Measurements from ENCODE around the gene COLQ.

GRCh38 chr3:15538345-15538744 lies 16.8 kb upstream of the COLQ start:
- no peak for TF ChIP-seq CTCF (IDR thresholded peaks at IDR 0.05)
- TF ChIP-seq POLR2A (IDR thresholded peaks at IDR 0.05) = no peak

All from lower leg skin (tissue), 3 donors.